GM21515 (cell line): ENCODE measurements around the gene ADAMTS10.
"Not testable (repeated sequence)": the region's sequence is repeated elsewhere in the genome, so short reads cannot be mapped to it uniquely, and the experiment has no call there.

Experiments
- ATAC-seq: cut with Tn5 transposase; IDR thresholded peaks from one replicate; pipeline ENCODE4 v1.9.1; 2021; ENCODE audit not compliant: unreplicated experiment

ADAMTS10 gene

DNA sequence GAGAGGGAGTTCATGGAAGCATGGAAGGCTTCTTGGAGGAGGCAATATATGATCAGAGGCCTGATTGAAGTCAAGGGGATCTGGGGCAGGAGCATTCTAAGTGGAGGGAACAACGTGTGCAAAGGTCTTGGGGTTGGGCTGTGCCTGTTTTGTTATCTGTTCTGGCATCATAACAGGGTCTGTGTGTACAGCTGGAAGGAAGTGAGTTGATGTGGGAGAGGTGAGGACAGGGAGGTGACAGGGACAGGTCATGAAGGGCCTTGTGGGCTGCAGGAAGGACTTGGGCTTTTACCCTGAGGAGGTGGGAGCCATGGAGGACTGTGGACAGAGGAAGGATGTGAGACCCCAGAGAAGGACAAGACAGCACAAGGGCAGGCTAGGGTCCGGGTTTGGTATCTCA lies 18.7 kb upstream of the ADAMTS10 start:
- no peak for ATAC-seq

DNA sequence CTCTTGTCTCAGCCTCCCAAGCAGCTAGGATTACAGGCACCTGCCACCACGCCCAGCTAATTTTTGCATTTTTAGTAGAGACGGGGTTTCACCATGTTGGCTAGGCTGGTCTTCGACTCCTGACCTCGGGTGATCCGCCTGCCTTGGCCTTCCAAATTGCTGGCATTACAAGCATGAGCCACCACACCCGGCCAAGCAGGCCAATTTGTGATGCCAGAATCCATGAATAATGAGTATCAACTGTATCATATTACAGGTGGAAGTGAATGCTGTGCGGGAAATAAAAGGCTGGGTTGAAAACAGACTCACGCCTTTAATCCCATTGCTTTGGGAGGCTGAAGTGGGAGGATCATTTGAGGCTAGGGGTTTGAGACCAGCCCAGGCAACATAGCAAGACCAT lies 16.3 kb upstream of the ADAMTS10 start:
- ATAC-seq = no peak

DNA sequence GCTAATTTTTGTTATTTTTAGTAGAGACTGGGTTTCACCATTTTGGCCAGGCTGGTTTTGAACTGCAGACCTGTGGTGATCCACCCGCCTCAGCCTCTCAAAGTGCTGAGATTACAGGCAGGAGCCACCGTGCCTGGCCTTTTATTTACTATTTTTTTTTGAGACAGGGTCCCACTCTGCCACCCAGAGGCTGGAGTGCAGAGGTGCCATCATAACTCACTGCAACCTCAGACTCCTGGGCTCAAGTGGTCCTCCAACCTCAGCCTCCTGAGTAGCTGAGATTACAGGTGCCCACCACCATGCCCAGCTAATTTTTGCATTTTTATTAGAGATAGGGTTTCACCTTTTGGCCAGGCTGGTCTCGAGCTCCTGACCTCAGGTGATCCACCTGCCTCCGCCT lies 12.4 kb upstream of the ADAMTS10 start:
- not testable (repeated sequence) for ATAC-seq

DNA sequence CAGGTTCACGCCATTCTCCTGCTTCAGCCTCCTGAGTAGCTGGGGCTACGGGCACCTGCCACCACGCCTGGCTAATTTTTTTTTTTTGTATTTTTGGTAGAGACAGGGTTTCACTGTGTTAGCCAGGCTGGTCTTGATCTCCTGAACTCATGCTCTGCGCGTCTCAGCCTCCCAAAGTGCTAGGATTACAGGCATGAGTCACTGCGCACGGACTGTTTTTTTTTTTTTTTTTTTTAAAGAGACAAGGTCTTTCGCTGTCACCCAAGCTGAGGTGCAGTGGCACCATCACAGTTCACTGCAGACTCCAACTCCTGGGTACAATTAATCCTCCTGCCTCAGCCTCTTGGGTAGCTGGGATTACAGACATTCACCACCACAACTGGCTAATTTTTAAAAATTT lies 8.2 kb upstream of the ADAMTS10 start:
- no peak for ATAC-seq

DNA sequence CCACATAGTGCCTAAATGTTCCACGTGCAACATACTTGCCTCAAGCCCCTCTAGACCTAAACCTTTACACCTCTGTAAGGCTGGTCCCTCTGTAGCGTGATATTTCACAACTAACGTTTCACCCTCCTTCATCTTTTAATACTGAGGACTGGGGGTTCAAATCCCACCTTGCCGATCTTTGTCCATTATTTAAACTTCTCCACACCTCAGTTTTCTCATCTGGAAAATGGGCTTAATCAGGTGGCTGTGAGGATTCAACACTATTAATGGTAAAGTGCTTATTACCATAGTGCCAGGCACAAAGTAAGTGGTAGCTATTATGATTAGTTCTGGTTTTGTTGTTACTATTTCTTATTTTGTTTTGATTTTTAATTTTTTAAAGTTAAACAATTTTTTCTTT lies 7.5 kb upstream of the ADAMTS10 start:
- ATAC-seq = no peak

DNA sequence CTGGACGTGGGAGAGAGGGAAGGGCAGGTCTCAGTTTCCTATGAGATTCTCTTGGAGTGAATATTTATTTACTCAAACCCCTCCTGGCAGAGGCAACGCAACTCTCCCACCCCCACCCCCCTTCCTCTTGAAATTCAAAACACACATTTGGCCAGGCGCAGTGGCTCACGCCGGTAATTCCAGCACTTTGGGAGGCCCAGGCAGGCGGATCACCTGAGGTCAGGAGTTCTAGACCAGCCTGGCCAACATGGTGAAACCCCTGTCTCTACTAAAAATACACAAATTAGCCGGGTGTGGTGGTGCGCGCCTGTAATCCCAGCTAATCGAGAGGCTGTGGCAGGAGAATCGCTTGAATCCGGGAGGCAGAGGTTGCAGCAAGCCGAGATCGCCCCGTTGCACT lies 6.8 kb upstream of the ADAMTS10 start:
- not testable (repeated sequence) for ATAC-seq

DNA sequence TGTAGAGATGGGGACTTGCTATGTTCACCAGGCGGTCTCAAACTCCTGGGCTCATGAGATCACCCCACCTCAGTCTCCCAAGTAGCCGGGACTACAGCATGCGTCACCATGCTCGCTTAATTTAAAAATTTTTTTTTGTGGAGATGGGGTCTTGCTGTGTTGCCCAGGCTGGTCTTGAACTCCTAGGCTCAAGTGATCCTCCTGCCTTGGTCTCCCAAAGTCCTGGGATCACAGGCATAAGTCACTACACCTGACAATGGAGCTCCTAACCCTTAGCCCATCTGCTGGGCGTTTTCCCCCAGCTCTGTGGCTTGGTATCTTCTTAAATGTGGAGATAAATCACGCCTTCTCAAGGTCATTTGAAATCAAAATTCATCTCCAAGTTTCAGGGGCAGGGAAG lies 6.3 kb upstream of the ADAMTS10 start:
- ATAC-seq = no peak

DNA sequence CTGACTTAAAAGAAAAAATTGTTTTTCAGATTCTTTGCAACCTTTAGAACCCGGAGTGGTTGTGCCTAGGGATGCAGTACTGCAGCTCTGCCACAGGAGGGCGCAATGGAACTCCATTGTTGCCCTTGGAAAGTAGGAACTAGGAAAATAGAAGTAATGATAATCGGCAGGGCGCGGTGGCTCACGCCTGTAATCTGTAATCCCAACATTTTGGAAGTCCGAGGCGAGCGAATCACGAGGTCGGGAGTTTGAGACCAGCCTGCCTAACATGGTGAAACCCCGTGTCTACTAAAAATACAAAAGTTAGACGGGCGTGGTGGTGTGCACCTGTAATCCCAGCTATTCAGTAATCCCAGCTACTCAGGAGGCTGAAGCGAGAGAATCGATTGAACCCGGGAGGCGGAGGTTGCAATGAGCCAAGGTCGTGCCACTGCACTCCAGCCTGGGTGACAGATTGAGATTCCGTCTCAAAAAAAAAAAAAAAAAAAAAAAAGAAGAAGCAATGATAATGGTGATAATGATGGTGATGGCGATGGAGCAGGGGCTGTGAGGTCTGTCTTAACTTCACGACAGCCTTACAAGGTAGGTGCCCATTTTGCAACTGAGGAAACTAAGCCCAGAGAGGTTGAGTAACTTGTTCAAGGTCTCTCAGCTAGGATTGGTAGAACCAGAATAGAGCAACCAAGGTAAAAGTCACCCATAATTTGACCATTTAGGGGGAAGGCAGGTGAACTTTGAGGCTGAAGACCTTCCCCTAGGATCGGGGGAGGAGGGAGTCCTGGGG lies 5.5 kb upstream of the ADAMTS10 start:
- no peak for ATAC-seq

DNA sequence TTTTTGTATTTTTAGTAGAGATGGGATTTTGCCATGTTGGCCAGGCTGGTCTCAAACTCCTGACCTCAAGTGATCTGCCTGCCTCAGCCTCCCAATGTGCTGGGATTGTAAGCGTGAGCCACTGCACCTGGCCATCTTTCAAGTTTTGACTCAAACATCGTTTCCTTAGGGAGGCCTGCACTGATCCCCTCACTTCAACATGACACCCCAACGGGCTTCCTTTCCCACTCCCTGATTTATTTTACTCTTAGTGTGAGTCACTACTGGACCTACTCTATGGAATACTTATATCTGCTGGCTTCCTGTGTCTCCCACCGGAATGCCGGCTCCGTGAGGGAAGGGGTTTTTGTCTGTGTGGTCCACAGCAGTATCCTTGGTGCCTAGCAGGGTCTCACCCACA lies 4.5 kb upstream of the ADAMTS10 start:
- ATAC-seq = no peak

DNA sequence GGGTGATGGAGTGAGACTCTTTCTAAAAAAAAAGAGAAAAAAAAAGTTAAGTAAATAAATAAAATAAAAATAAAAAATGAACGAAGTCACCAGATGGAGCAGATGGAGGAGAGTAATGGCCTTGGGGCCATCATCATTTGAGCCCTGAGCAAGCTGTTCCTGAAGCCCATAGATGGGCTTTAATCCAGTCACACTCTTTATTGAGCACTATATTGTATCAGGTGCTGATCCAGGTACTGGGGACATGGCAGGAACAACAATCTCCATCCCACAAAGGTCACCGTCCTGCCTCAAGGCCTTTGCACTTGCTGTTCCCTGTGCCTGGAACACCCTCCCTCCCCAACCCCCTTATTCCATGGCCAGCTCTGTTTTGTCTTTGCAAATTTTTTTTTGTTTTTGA lies 3.9 kb upstream of the ADAMTS10 start:
- ATAC-seq = no peak

DNA sequence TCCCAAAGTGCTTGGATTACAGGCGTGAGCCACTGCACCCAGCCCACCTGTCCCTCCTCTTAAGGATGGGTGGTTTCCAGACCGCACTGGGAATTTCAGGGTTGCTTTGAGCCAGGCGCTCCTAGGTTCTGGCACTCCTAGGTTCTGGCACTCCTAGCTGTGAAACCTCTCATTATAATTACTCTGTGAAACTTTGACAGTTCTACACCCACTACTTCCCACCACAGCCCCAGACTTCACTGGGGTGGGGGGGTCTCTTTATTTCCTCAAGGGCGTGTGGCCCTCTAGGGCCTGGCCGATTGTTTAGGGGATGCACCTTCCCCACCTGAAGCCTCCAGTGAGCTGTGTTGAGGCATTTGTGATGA lies 2.3 kb upstream of the ADAMTS10 start:
- ATAC-seq = no peak

DNA sequence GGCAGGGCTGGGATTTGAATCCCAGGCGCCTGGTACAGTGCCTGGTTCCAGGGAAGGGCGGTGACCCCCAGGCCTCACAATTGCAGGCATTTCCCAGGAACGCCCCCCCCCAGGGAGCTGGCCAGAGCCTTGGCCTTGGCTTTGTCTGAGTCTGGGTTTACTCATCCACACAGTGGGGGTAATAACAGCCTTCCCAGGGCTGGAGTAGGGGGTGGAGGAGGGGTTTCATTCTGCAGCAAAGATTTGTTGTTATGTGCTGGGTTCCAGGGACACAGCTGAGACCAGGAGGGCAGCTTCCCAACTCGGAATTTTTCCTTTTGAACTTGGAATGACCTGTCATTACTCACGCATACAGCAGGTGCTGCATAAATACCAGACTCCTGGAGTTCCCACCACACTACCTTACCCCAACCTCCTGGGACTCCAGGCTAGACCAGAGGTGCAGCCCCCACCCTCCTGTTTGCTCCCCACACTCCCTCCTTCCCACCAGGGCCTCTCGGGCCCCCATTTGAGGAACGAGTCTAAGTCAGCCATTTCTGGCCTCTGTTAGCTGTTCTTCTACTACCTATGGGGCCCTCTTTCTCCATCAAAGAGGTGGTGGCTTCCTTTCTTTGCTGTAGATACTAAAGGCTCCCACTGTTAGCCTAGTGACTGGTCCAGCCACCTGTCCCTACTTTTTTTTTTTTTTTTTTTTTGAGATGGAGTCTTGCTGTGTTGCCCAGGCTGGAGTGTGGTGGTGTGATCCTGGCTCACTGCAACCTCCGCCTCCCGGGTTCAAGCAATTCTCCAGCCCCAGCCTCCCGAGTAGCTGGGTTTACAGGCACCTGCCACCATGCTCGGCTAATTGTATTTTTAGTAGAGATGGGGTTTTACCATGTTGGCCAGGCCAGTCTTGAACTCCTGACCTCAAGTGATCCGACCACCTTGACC lies 1.6 kb upstream of the ADAMTS10 start:
- no peak for ATAC-seq

DNA sequence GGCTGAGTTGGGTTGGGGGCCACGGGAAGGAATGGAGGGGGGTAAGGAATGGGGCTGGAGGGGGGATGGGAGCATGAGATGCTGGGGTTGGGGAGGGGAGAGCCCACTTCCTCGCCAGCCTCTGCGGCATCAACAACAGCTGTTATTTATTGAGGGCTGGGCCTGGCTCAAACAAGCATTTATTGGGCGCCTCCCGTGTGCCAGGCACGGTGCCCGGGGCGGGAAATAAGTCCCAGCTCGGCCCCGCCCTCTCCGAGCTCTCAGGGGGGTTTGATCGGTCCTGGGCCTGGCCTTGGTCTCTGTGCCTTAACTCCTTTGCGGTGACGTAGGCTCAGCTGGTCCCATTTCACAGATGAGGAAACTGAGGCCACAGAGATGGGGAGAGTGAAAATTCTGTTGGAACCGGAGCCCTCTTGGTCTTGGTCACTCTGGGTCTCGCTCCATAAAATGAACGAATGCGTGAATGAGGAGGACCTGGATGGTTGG lies 919 bp upstream of the ADAMTS10 start:
- no peak for ATAC-seq

DNA sequence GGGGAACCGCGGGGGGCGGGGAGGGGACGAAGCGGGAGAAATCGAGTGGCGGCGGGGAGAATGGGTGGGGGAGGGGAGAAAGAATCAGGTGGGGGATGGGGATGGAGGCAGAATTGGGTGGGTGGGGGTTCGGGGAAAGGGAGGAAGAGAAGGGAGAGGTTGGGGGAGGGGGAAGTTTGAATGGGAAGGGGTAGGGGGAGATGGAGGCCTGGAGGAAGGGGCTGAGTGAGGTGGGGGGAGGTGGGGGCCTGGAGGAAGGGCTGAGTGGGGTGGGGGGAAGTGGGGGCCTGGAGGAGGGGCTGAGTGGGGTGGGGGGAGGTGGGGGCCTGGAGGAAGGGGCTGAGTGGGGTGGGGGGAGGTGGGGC lies 403 bp upstream of the ADAMTS10 start:
- ATAC-seq = no peak

DNA sequence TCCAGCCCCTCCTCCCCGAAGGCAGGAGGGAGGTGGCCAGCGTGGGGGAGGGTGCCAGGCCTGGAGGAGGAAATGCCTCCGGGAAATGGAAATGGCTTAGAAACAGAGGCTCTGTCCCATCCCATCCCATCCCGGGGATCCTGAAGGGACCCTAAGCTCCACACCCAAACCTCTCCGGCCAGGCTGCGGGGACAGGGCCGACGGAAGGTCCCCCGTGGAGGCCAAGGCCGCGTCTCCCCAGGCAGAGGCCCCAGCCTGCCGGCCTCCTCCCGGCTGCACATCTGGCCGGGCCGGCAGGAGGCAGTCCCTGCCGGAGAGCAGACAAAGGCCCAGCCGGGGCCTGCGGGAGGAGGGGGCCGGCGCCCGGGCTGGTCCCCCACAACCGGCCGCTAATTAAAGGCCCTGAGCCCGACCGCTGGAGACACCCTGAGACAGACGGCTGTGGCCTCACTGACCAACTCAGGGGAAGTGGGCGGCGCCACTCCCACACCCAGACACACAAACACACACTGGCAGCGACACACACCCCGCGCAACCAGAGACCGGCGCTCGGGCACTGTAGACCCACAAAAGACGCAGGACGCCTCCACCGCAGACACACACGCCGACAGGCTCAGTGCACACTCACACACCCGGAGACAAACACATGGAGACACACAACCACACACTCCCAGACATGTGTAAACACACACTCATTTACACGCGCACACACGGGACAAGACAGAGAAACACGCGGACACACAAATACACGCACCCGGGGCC lies 1.1 kb downstream of the ADAMTS10 start:
- no peak for ATAC-seq

DNA sequence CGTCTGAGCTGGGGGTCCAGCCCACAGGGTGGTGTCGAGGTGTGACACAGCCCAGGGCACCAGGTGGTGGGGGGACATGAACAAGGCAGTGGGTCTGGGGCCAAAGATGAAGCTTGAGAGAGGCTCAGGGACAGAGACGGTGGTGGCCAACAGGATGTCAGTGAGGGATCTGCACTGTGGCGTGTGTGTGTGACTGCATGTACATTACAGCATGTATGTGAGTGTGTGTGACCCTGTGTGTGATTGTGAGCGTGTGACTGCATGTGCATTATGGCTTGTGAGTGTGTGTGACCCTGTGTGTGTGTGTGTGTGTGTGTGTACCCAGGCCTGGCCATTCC lies 1.6 kb downstream of the ADAMTS10 start:
- no peak for ATAC-seq

DNA sequence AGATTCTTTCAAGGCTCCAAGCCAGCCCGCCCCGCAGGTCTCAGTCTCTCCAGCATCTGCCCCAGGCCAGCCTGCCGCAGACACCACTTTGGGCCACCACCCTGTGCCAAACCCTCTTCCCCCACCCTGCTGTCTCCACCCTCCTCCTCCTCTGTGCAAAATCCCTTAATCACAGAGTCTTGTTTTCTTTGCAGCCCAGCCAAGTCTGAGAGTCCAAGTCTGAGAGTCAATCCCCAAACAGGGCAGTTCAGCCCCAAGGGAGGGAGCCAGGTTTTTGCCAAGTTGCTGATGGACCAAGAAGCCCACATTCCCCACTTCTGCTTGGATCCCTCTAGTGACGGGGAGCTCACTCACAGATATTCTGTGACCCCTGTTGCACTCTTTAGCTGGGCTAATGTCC lies 3.1 kb downstream of the ADAMTS10 start:
- ATAC-seq = no peak

DNA sequence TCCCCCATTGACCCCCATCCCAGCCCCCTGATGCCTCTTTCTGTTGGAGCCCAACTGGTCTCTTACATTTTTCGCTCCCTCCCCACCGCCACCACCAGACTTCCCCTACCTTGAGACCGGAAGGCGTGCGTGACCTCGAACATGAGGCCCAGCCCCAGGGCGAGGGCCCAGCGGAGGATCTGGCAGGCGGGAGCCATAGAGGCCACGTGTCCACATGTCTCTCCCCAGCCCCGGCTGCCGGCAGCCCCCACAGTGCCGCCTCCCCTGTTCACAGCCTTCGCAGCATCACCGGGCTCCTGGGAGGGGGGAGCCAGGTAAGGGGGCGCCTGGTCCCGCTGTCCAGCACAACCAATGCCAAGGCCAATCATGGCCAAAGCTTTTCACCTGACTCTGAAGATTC lies 5.0 kb downstream of the ADAMTS10 start:
- ATAC-seq = no peak

DNA sequence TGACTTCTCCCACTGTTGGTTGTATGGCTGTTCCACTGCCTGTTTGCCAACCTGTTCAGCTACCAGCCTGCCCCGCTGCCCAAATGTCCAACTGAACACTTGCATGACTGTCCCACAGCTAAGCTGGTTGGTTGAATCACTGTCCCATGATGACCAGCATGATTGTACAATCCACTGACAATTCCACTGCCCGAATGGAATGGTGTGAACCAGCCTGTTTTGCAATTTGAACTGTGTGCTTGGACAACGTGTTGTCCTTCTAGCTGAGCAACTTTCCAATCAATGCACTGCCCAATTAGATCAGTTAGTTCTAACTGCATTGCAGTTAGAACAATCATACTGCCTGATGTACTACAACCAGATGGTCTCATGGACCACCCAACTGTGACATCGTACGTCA lies 8.7 kb downstream of the ADAMTS10 start:
- ATAC-seq = no peak

DNA sequence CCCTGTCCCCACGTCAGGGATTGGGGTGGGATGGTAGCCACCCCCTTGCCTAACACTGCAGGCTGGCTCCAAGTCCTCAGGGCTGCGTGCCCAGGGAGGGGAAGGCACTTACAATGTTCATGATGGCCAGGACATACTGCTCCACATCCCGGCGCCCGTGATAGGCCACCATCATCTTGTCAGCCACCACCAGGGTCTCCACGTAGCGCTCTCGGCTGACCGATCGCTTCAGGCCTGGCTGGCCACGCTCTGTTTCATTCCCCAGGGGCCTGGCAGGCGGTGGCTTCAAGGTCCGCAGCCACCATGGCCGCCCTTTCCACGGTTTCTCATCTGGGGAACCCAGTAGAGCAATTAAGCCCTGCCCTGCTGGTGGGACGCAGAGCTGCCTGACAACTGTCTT lies 9.7 kb downstream of the ADAMTS10 start:
- no peak for ATAC-seq

DNA sequence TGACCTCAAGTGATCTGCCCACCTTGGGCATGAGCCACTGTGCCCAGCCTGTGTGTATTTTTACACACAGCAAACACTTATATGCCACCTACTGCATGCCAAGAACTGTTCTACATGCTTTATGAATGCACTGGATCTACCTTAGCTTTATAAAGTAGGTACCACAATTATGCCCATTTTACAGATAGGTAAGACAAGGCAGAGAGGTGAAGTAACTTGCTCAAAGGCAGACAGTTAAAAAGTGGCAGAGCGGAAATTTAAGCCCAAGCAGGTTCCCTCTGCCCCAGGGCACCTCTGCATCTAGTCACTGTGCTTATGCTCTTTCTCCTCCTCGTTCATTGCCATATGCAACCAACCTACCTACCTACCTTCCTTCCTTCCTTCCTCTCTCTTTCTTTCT lies 10.5 kb downstream of the ADAMTS10 start:
- no peak for ATAC-seq

DNA sequence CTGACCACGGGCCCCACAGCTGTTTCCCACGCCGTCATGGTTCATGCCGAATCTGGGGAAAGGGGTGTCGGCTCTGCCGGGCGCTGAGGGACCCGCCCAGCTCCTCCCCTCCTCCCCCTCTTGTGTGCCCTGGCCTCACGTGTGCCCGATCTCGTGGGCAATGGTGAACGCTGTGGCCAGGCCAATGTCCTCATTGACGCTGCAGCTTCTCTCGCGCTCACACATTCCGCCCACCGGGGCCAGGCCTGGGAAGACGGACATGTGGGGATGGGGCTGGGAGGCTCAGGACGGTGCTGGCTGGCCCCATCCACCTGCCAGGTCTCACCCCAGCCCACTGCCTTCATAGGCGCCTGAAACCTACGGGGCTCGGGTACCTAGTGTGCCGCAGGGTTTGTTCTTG lies 14.3 kb downstream of the ADAMTS10 start:
- no peak for ATAC-seq
